Nephron (organoid): ENCODE results near the gene SCYGR4.

Experiments used
- H3K27ac Mint-ChIP-seq, 3 experiments: 2 replicates each; pipeline ENCODE4 v1.8.0; 2020; ENCODE audit warnings: mixed read lengths in 3 of 3, mild to moderate bottlenecking in 2 of 3, moderate library complexity in 1 of 3
- H3K27me3 Mint-ChIP-seq: 2 replicates; pipeline ENCODE4 v1.8.0; 2021; ENCODE audit warnings: low read depth, mild to moderate bottlenecking, moderate library complexity, mixed read lengths
- H3K36me3 Mint-ChIP-seq: 2 replicates; pipeline ENCODE4 v1.8.0; 2020; ENCODE audit warnings: low read depth, mixed read lengths
- H3K4me1 Mint-ChIP-seq: 2 replicates; pipeline ENCODE4 v1.8.0; 2020; ENCODE audit warnings: mixed read lengths
- H3K4me3 Mint-ChIP-seq, 3 experiments: 2 replicates each; pipeline ENCODE4 v1.8.0; 2020; ENCODE audit warnings: mild to moderate bottlenecking in 3 of 3, mixed read lengths in 3 of 3, moderate library complexity in 2 of 3
- H3K9me3 Mint-ChIP-seq: 2 replicates; pipeline ENCODE4 v1.8.0; 2020; ENCODE audit warnings: mixed read lengths
- TF ChIP-seq, protein P1 (sequence below), 3 experiments: fragments of 200-600 bp; sonication (generic); IDR thresholded peaks; one replicate each; pipeline ENCODE4 v1.5.0; 2021; ENCODE audit warnings: antibody characterized with exemption in 3 of 3; ENCODE audit not compliant: unreplicated experiment in 3 of 3

Gene SCYGR4

DNA sequence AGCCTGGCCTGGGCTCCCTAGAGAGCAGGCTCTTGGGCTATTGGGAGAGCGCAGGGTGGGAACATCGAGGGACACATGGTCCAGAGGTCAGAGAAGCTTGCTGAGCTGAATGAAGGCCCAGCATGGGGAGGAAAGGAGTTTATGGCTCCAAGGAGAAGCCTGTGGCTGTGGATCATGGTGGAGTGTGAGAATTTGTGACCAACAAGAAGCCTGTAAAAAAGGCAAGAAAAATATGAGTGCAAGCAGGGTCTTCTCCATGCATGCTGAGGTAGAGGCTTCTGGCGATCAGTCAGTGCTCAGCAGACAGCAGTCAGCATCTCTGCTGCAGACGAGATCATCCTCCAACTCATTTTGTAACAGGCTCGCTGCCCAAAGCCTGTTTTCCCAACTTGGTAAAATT, 1.4 kb upstream of the SCYGR4 start:
- Mint-ChIP-seq H3K4me1 (peaks cover 4% of the 10 kb centered on the region), H3K27ac (no peak overlapping the region), H3K4me3 (no peak overlapping the region), H3K9me3 (no peaks in the 10 kb centered on the region), H3K27me3 (peaks cover 10% of the 10 kb centered on the region), H3K36me3 (no peaks in the 10 kb centered on the region)
- TF ChIP-seq, protein P1, sequence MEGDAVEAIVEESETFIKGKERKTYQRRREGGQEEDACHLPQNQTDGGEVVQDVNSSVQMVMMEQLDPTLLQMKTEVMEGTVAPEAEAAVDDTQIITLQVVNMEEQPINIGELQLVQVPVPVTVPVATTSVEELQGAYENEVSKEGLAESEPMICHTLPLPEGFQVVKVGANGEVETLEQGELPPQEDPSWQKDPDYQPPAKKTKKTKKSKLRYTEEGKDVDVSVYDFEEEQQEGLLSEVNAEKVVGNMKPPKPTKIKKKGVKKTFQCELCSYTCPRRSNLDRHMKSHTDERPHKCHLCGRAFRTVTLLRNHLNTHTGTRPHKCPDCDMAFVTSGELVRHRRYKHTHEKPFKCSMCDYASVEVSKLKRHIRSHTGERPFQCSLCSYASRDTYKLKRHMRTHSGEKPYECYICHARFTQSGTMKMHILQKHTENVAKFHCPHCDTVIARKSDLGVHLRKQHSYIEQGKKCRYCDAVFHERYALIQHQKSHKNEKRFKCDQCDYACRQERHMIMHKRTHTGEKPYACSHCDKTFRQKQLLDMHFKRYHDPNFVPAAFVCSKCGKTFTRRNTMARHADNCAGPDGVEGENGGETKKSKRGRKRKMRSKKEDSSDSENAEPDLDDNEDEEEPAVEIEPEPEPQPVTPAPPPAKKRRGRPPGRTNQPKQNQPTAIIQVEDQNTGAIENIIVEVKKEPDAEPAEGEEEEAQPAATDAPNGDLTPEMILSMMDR (IDR thresholded peaks at IDR 0.05; ENCODE audit: unreplicated experiment in 3 of 3): no peak

DNA sequence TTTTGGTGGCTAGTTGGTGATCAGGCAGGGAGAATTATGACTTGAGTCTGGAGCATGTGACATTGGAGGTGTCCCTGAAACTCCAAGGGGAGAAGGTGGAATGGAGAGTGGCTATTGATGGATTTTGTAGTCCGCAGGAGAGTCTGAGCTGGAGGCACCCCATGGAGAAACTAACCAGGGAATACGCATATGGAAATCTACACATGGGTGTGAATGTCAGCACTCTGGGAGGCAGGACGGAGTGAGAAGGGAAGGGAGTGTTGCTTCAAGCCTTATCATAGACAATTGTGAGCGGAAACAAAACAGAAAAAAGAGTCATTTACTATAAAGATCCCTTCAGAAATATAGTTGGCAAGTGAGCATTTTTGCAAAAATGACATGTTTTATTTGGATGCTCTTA, 667 bp upstream of the SCYGR4 start:
- no peaks in the 10 kb centered on the region for H3K9me3 Mint-ChIP-seq
- H3K27me3 Mint-ChIP-seq: peaks cover 10% of the 10 kb centered on the region
- H3K36me3 Mint-ChIP-seq: no peaks in the 10 kb centered on the region
- H3K27ac Mint-ChIP-seq: no peak overlapping the region
- H3K4me3 Mint-ChIP-seq: no peak overlapping the region
- TF ChIP-seq, protein P1 (IDR thresholded peaks at IDR 0.05; ENCODE audit: unreplicated experiment in 3 of 3): no peak
- H3K4me1 Mint-ChIP-seq: peaks cover 4% of the 10 kb centered on the region

DNA sequence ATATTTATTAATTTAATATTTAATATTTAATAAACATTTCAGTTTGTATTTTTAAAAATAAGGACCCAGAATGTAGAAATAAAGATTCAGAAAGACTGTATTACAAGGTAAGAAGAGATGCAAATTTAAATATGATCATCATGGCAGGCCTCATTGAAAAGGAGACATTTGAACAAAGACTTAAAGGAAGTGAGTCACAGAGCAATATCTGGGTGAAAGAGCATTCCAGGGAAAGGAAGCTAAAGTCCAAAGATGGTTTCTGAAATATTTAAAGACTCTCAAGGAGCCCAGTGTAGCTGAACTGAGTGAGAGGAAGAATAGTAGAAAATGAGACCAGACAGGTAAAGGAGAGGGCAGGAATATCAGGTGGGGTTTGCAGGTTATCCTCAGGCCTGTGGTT, 5.9 kb downstream of the SCYGR4 start:
- no peaks in the 10 kb centered on the region for H3K36me3 Mint-ChIP-seq
- no peak overlapping the region for H3K27ac Mint-ChIP-seq
- no peaks in the 10 kb centered on the region for H3K27me3 Mint-ChIP-seq
- no peak overlapping the region for H3K4me3 Mint-ChIP-seq
- TF ChIP-seq, protein P1 (IDR thresholded peaks at IDR 0.05; ENCODE audit: unreplicated experiment in 3 of 3): no peak
- H3K4me1 Mint-ChIP-seq: no peaks in the 10 kb centered on the region
- no peaks in the 10 kb centered on the region for H3K9me3 Mint-ChIP-seq

DNA sequence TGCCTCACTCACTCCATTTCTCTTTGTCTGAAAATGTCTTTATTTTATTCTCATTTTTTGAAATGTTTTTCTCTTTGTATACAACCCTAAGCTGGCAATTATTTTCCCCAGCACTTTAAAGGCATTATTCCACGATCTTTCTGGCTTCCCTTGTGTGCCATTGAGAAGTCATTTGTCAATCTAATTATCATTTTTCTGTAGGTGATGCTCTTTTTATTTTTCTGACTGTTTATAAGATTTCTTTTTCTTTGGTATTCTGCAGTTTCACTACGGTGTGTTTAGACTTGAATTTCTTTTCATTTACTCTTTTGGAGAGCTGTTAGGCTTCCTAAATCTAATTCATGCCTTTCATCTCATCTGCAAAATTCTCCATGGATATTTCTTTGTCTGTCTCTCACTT, 8.1 kb downstream of the SCYGR4 start:
- Mint-ChIP-seq H3K4me1 (no peaks in the 10 kb centered on the region), H3K9me3 (no peaks in the 10 kb centered on the region), H3K27me3 (no peaks in the 10 kb centered on the region), H3K36me3 (no peaks in the 10 kb centered on the region), H3K4me3 (no peak overlapping the region), H3K27ac (no peak overlapping the region)
- TF ChIP-seq, protein P1 (IDR thresholded peaks at IDR 0.05; ENCODE audit: unreplicated experiment in 3 of 3): no peak

DNA sequence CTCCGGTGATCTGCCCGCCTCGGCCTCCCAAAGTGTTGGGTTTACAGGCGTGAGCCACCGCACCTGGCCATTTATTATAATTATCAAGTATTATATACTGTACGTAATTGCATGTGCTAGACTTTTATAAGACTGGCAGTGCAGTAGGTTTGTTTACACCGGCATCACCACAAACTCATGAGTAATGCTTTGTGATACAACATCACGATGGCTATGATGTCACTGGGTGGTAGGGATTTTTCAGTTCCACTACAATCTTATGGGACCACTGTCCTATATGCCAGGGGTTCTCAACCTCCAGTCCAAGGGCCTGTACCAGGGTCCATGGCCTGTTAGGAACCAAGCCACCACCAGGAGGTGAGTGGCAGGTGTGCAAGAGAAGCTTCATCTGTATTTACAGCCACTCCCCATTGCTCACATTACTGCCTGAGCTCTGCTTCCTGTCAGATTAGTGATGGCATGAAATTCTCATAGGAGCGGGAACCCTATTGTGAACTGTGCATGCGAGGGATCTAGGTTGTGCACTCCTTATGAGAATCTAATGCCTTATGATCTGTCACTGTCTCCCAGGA, 9.4 kb downstream of the SCYGR4 start:
- H3K27me3 Mint-ChIP-seq: no peaks in the 10 kb centered on the region
- H3K4me3 Mint-ChIP-seq: no peak overlapping the region
- H3K27ac Mint-ChIP-seq: no peak overlapping the region
- TF ChIP-seq, protein P1 (IDR thresholded peaks at IDR 0.05; ENCODE audit: unreplicated experiment in 3 of 3): no peak
- no peaks in the 10 kb centered on the region for H3K4me1 Mint-ChIP-seq
- H3K9me3 Mint-ChIP-seq: no peaks in the 10 kb centered on the region
- H3K36me3 Mint-ChIP-seq: no peaks in the 10 kb centered on the region

DNA sequence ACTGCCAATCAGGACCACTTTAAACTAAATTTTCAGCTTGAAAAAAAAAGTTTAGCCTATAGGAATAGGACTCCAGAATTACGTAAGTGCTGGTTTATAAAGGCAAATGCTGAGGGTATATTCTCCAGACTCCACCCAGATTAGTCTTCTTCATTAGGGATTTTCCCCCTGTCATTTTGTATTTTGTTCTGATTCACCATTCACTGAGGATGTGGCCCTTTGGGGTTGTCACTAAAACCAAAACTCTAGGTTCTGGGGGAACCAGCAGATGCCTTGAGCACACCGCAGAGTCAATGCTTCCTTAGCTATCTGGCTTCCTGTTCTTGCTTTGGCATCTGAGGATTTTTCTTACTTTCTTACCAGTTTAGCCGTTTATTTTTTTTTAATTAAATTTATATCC, 10.5 kb downstream of the SCYGR4 start:
- no peak overlapping the region for H3K27ac Mint-ChIP-seq

More for the DNA sequence above, 10.5 kb downstream of the SCYGR4 start:
- TF ChIP-seq, protein P1 (IDR thresholded peaks at IDR 0.05; ENCODE audit: unreplicated experiment in 3 of 3): no peak
- Mint-ChIP-seq H3K9me3 (no peaks in the 10 kb centered on the region), H3K27me3 (no peaks in the 10 kb centered on the region), H3K4me1 (no peaks in the 10 kb centered on the region), H3K36me3 (no peaks in the 10 kb centered on the region), H3K4me3 (no peak overlapping the region)
